Transverse colon (tissue), 4 donors: ENCODE results near the gene TRMU. TPM values are rescaled to one million over a fixed set of nuclear protein-coding genes. Genes with fewer than 3 reads are reported as not detected.

ENCODE experiments used
- DNase-seq: peaks from one replicate; pipeline ENCODE4 v3.0.0-alpha.2; 2019
- H3K27ac ChIP-seq, 4 donors: fragments of 200-600 bp; sonication (generic); 2 replicates each; pipeline ENCODE4 v1.5.1; 2016 to 2018; ENCODE audit warnings: inconsistent platforms in 4 of 4
- H3K27me3 ChIP-seq: fragments of 200-600 bp; sonication (generic); 2 replicates; pipeline ENCODE4 v1.5.1; 2017; ENCODE audit warnings: inconsistent platforms
- H3K36me3 ChIP-seq, 4 donors: fragments of 200-600 bp; sonication (generic); 2 replicates each; pipeline ENCODE4 v1.5.1; 2017 to 2019; ENCODE audit warnings: inconsistent platforms in 4 of 4
- H3K4me1 ChIP-seq, 4 donors: fragments of 200-600 bp; sonication (generic); 2 replicates each; pipeline ENCODE4 v1.5.1; 2017 to 2020; ENCODE audit warnings: inconsistent platforms in 4 of 4
- H3K4me3 ChIP-seq, 4 donors: fragments of 200-600 bp; sonication (generic); 1 replicate in 1 of 4; 2 replicates in 3 of 4; pipeline versions ENCODE4 v1.5.1 to v1.6.1; 2017 to 2019; ENCODE audit warnings: inconsistent platforms in 4 of 4
- H3K9me3 ChIP-seq, 2 donors: fragments of 200-600 bp; sonication (generic); 2 replicates each; pipeline ENCODE4 v1.5.1; 2017 to 2019; ENCODE audit warnings: inconsistent platforms in 2 of 2
- EP300 ChIP-seq: sonication (generic); formaldehyde crosslinking; IDR thresholded peaks from one replicate; pipeline ENCODE4 v1.6.1; 2017; ENCODE audit warnings: antibody characterized with exemption, low read depth
- POLR2A ChIP-seq: fragments of 450-650 bp; IDR thresholded peaks from one replicate; pipeline ENCODE4 v1.6.1; 2016; ENCODE audit warnings: antibody characterized with exemption, mild to moderate bottlenecking, moderate library complexity
- POLR2AphosphoS5 ChIP-seq, 3 donors: sonication (generic); formaldehyde crosslinking; IDR thresholded peaks; one replicate each; pipeline ENCODE4 v1.6.1; 2016; ENCODE audit warnings: antibody characterized with exemption in 3 of 3
- WGBS, 2 donors: methylation state at CpG; one replicate each; pipeline ENCODE4 v1.1.5; 2018; ENCODE audit warnings: low coverage in 1 of 2; 5-methylcytosine and 5-hydroxymethylcytosine counted together
- in situ Hi-C, 4 donors: fragments of 200-750 bp; cut with MboI; loops; one replicate each; pipeline versions ENCODE4 v1.15.0 to v1.15.1; 2017; ENCODE audit warnings: low sequenced_read_pairs in 3 of 4, low pct_ligation_motif_present in 1 of 4, low pct_unique_long_range_greater_than_20kb in 1 of 4
- intact Hi-C: fragments of 100-400 bp; cut with DNase I; formaldehyde crosslinking; loops from one replicate; pipeline ENCODE4 v1.15.1; 2023; ENCODE audit warnings: low total_unique reads
- total RNA-seq, 4 donors: library from RNA; depleted of rRNA; stranded (reverse); fragments of >200 nt; gene quantifications; one replicate each; pipeline ENCODE4 v1.1.0, GENCODE V29; 2016
- TF ChIP-seq, protein P1 (sequence below), 5 experiments: fragments of 200-600 bp in 3 of 5; fragments of 450-650 bp in 2 of 5; sonication (generic) in 3 of 5; IDR thresholded peaks; 1 replicate in 2 of 5; 2 replicates in 3 of 5; pipeline ENCODE4 v1.5.1; 2016 to 2017; ENCODE audit warnings: antibody characterized with exemption in 5 of 5, inconsistent platforms in 3 of 5, mild to moderate bottlenecking in 2 of 5, moderate library complexity in 1 of 5

The TRMU gene
- total RNA-seq, 4 donors from 2014 or later: 33.7 to 90.0 (median 38.5) TPM

GRCh38 chr22:46347646-46348045 is 12.1 kb downstream of the TRMU start:
- 95% methylated on average over 12 of the region's 12 CpGs; no CpG with 5 or more reads in 1 of the 2 donors for WGBS, 2 donors
- in situ Hi-C loops (loop anchor here in 1 of 4 donors (10.0 kb wide), 1 partner anchor 197 kb away; no protein-coding TSS in a partner anchor), intact Hi-C loops (no loop called here)
- Histone ChIP-seq H3K9me3 (no peaks in the 10 kb centered on the region), H3K4me3 (no peak overlapping the region), H3K4me1 (no peaks in the 10 kb centered on the region), H3K27ac (no peak overlapping the region), H3K27me3 (no peaks in the 10 kb centered on the region), H3K36me3 (peaks cover 0 to 87% (median 38%) of the 10 kb centered on the region in 4 donors)
- DNase-seq: no peak
- TF ChIP-seq POLR2A (no peak), POLR2AphosphoS5 (IDR thresholded peaks at IDR 0.05) (no peak), EP300 (no peak)
- TF ChIP-seq, protein P1, sequence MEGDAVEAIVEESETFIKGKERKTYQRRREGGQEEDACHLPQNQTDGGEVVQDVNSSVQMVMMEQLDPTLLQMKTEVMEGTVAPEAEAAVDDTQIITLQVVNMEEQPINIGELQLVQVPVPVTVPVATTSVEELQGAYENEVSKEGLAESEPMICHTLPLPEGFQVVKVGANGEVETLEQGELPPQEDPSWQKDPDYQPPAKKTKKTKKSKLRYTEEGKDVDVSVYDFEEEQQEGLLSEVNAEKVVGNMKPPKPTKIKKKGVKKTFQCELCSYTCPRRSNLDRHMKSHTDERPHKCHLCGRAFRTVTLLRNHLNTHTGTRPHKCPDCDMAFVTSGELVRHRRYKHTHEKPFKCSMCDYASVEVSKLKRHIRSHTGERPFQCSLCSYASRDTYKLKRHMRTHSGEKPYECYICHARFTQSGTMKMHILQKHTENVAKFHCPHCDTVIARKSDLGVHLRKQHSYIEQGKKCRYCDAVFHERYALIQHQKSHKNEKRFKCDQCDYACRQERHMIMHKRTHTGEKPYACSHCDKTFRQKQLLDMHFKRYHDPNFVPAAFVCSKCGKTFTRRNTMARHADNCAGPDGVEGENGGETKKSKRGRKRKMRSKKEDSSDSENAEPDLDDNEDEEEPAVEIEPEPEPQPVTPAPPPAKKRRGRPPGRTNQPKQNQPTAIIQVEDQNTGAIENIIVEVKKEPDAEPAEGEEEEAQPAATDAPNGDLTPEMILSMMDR (IDR thresholded peaks at IDR 0.05): no peak

- Histone ChIP-seq H3K4me3 (no peak overlapping the region), H3K36me3 (peaks cover 0 to 83% (median 39%) of the 10 kb centered on the region in 4 donors), H3K9me3 (no peaks in the 10 kb centered on the region), H3K27me3 (no peaks in the 10 kb centered on the region), H3K27ac (no peak overlapping the region), H3K4me1 (no peaks in the 10 kb centered on the region)
- TF ChIP-seq POLR2A (no peak), EP300 (no peak), POLR2AphosphoS5 (IDR thresholded peaks at IDR 0.05) (no peak)
- TF ChIP-seq, protein P1 (IDR thresholded peaks at IDR 0.05): no peak
- intact Hi-C loops: no loop called here
- DNase-seq: no peak
- in situ Hi-C loops: loop anchor here in 1 of 4 donors (10.0 kb wide), 1 partner anchor 197 kb away; no protein-coding TSS in a partner anchor
- 98% methylated on average over 15 of the region's 15 CpGs; no CpG with 5 or more reads in 1 of the 2 donors for WGBS, 2 donors
These were observed 12.7 kb downstream of the TRMU start for GRCh38 chr22:46348099-46348695.

DNA sequence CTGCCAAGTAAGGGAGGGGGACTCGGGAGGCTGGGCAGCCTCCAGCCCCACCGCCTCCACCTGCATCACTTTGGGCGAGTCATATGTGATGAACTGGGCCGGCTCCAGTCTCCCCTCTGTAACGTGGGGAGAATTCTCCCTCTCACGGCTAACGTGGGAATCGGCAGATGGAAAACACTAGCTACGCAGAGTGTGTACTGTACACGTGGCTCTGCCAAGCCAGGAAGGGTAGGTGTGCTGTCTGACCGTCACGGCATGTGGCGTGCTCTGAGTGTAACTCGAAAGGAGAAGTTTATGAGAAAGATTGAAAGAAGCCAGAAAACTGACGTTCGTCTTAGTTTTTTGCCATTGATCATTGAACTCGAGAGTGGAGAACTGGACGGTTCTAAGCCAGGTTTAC is 13.7 kb downstream of the TRMU start:
- no peak for TF ChIP-seq POLR2AphosphoS5 (IDR thresholded peaks at IDR 0.05)
- WGBS, 2 donors: 72 to 79% methylated on average over 3 to 18 of the region's 18 CpGs
- no peaks in the 10 kb centered on the region for H3K4me1 ChIP-seq
- peaks cover 0 to 84% (median 42%) of the 10 kb centered on the region in 4 donors for H3K36me3 ChIP-seq
- no peaks in the 10 kb centered on the region for H3K9me3 ChIP-seq
- H3K4me3 ChIP-seq: no peak overlapping the region
- in situ Hi-C loops (loop anchor here in 1 of 4 donors (10.0 kb wide), 1 partner anchor 196 kb away; no protein-coding TSS in a partner anchor), intact Hi-C loops (no loop called here)
- H3K27me3 ChIP-seq: no peaks in the 10 kb centered on the region
- no peak for DNase-seq
- no peak overlapping the region for H3K27ac ChIP-seq

GRCh38 chr22:46349681-46350080 is 14.2 kb downstream of the TRMU start:
- WGBS, 2 donors: 80 to 87% methylated on average over 4 to 6 of the region's 6 CpGs
- Histone ChIP-seq H3K4me3 (no peak overlapping the region), H3K27me3 (no peaks in the 10 kb centered on the region), H3K9me3 (no peaks in the 10 kb centered on the region), H3K27ac (no peak overlapping the region), H3K36me3 (peaks cover 0 to 81% (median 40%) of the 10 kb centered on the region in 4 donors), H3K4me1 (no peaks in the 10 kb centered on the region)
- in situ Hi-C loops: loop anchor here in 2 of 4 donors (10.0 kb wide), 1 partner anchor 195 kb away; no protein-coding TSS in a partner anchor
- no peak for DNase-seq
- TF ChIP-seq POLR2AphosphoS5 (IDR thresholded peaks at IDR 0.05) (no peak), POLR2A (no peak), EP300 (no peak)
- TF ChIP-seq, protein P1 (IDR thresholded peaks at IDR 0.05): no peak
- intact Hi-C loops: no loop called here
